ENCODE results near the gene NDUFS4.

The NDUFS4 gene

GRCh38 chr5:53575101-53575500, 14.7 kb downstream of the NDUFS4 start:
- no peak for TF ChIP-seq ZFX (IDR thresholded peaks at IDR 0.05)
- no peak for TF ChIP-seq CTCF (conservative IDR thresholded peaks at IDR 0.05)
- H3K27ac ChIP-seq = no peak overlapping the region

GRCh38 chr5:53575831-53576230, 15.4 kb downstream of the NDUFS4 start:
- no peak overlapping the region for H3K27ac ChIP-seq
- no peak for TF ChIP-seq CTCF (conservative IDR thresholded peaks at IDR 0.05)
- TF ChIP-seq ZFX (IDR thresholded peaks at IDR 0.05) = no peak

GRCh38 chr5:53576674-53577073, 16.2 kb downstream of the NDUFS4 start:
- H3K27ac ChIP-seq = no peak overlapping the region
- TF ChIP-seq CTCF (conservative IDR thresholded peaks at IDR 0.05) (no peak), ZFX (IDR thresholded peaks at IDR 0.05) (no peak)

- no peak overlapping the region for H3K27ac ChIP-seq
- TF ChIP-seq CTCF (conservative IDR thresholded peaks at IDR 0.05) = no peak
- TF ChIP-seq ZFX (IDR thresholded peaks at IDR 0.05) = no peak
These were observed 18.4 kb downstream of the NDUFS4 start for GRCh38 chr5:53578854-53579253.

- no peak for TF ChIP-seq CTCF (conservative IDR thresholded peaks at IDR 0.05)
- TF ChIP-seq ZFX (IDR thresholded peaks at IDR 0.05) = no peak
These were observed 20.1 kb downstream of the NDUFS4 start for GRCh38 chr5:53580547-53580946.

GRCh38 chr5:53582225-53582624, 21.8 kb downstream of the NDUFS4 start:
- no peak overlapping the region for H3K27ac ChIP-seq
- TF ChIP-seq ZFX (IDR thresholded peaks at IDR 0.05) (no peak), CTCF (conservative IDR thresholded peaks at IDR 0.05) (no peak)

More at GRCh38 chr5:53580547-53580946, 20.1 kb downstream of the NDUFS4 start:
- H3K27ac ChIP-seq = no peak overlapping the region

GRCh38 chr5:53590759-53591158, 30.3 kb downstream of the NDUFS4 start:
- H3K27ac ChIP-seq = no peak overlapping the region
- TF ChIP-seq ZFX (IDR thresholded peaks at IDR 0.05) = no peak
- no peak for TF ChIP-seq CTCF (conservative IDR thresholded peaks at IDR 0.05)
